Karpas-422 (cell line): ENCODE results near the gene SPINK2. TPM values are rescaled to one million over a fixed set of nuclear protein-coding genes. Genes with fewer than 3 reads are reported as not detected.

Experiments used
- DNase-seq: peaks from one replicate; pipeline ENCODE4 v3.0.0-alpha.2; 2015
- H2AFZ ChIP-seq: fragments of 200-600 bp; sonication (generic); 2 replicates; pipeline ENCODE4 v1.6.1; 2014; ENCODE audit warnings: antibody characterized with exemption, low read length, mixed read lengths
- H3K27ac ChIP-seq: fragments of 200-600 bp; sonication (generic); 2 replicates; pipeline ENCODE4 v1.5.1; 2014; ENCODE audit warnings: mild to moderate bottlenecking, low read length, moderate library complexity
- H3K27me3 ChIP-seq: fragments of 200-600 bp; sonication (generic); 2 replicates; pipeline ENCODE4 v1.6.1; 2014; ENCODE audit warnings: low read length, mixed read lengths
- H3K36me3 ChIP-seq: fragments of 200-600 bp; sonication (generic); 2 replicates; pipeline ENCODE4 v1.6.1; 2014; ENCODE audit warnings: low read length, mixed read lengths; ENCODE audit not compliant: insufficient read depth
- H3K4me1 ChIP-seq: fragments of 200-600 bp; sonication (generic); 2 replicates; pipeline ENCODE4 v1.6.1; 2014; ENCODE audit warnings: mild to moderate bottlenecking, low read length, mixed read lengths
- H3K4me2 ChIP-seq: fragments of 200-600 bp; sonication (generic); 2 replicates; pipeline ENCODE4 v1.6.1; 2014; ENCODE audit warnings: low read length, low read depth, mild to moderate bottlenecking; ENCODE audit not compliant: poor library complexity, severe bottlenecking
- H3K4me3 ChIP-seq: fragments of 200-600 bp; sonication (generic); 2 replicates; pipeline ENCODE4 v1.5.1; 2014; ENCODE audit warnings: mild to moderate bottlenecking, antibody characterized with exemption, low read length, mixed read lengths
- H3K79me2 ChIP-seq: fragments of 200-600 bp; sonication (generic); 2 replicates; pipeline ENCODE4 v1.6.1; 2014; ENCODE audit warnings: mild to moderate bottlenecking, low read length, mixed read lengths
- H3K9ac ChIP-seq: fragments of 200-600 bp; sonication (generic); 2 replicates; pipeline ENCODE4 v1.6.0; 2014; ENCODE audit warnings: low read length
- H3K9me2 ChIP-seq: fragments of 200-600 bp; sonication (generic), shearing (Covaris generic); replicated peaks from 2 replicates; pipeline ENCODE4 v1.6.0; 2014; ENCODE audit warnings: mild to moderate bottlenecking, low read length, moderate library complexity; ENCODE audit not compliant: insufficient read depth
- H3K9me3 ChIP-seq: fragments of 300-700, 200-600 bp; sonication (generic); 2 replicates; pipeline ENCODE4 v1.6.1; 2014; ENCODE audit warnings: low read length, mixed read lengths
- H4K20me1 ChIP-seq: fragments of 200-600 bp; sonication (generic); 2 replicates; pipeline ENCODE4 v1.6.1; 2014; ENCODE audit warnings: mild to moderate bottlenecking, antibody characterized with exemption, low read length, low read depth; ENCODE audit not compliant: insufficient read depth
- total RNA-seq: library from RNA; depleted of rRNA; stranded (reverse); fragments of >200 nt; shearing (Covaris generic); gene quantifications from 2 replicates; pipeline ENCODE4 v1.2.3, GENCODE V29; 2014; ENCODE audit warnings: low replicate concordance; rRNA removed

SPINK2 gene, protein sequence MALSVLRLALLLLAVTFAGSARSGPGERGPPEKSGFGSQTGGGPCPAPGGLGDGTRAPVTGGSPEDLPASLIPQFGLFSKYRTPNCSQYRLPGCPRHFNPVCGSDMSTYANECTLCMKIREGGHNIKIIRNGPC
- total RNA-seq = not detected in 2 replicates

DNA sequence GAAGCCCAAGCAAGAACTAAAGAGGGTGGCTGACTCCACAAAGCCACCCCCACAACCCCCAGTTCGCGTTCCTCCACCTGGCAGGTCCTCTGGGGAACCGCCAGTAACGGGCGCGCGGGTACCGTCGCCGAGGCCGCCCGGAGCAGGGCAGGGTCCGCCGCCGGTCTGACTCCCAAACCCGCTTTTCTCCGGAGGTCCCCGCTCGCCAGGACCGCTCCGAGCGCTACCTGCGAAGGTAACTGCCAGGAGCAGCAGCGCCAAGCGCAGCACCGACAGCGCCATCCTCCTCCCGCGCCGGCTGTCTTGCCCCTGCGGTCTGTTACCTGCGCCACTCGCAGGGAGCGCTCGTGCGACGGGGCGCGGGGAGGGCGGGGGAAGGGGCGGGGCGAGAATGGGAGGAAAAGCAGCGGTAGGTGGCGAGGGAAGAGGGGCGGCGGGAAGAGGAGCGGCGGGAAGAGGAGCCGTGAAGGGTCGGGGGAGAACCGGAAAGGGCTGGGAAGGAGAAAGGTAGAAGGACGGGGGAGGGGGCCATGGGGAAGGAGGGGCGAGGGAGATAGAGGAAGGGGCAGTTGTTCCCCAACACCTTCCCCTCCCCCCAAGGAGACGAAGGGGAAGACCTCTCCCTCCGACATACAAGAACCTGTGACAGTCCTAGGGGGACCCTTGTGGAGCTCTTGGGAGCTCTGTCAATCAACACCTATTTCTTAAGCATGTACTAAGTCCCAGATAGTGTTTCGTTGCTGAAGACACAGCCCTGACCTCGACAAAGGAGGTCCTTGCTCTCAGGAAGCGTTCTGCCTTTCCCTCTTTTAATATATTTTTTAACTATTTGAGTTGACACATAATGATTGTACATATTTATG is at the start of gene SPINK2:
SPINK2 (minus strand) TSS at position 321 of the 863 bp plus-strand sequence; CDS start at position 282, 39 bp downstream.
- peak; percentile 53 for DNase-seq
- Histone ChIP-seq H3K9me2 (no peaks in the 10 kb centered on the region), H3K4me3 (peak within 1 kb of the TSS; percentile 41; the same call in 1 of the 2 replicates), H4K20me1 (no peaks in the 10 kb centered on the region), H3K27ac (no peak within 1 kb of the TSS), H3K4me2 (peak within 1 kb of the TSS; percentile 48), H3K27me3 (no peaks in the 10 kb centered on the region), H3K79me2 (no peaks in the 10 kb centered on the region), H3K9me3 (no peaks in the 10 kb centered on the region), H3K4me1 (peaks cover 3% of the 10 kb centered on the region; the same call in 1 of the 2 replicates), H3K36me3 (no peaks in the 10 kb centered on the region), H2AFZ (no peak within 1 kb of the TSS), H3K9ac (no peak within 1 kb of the TSS)

DNA sequence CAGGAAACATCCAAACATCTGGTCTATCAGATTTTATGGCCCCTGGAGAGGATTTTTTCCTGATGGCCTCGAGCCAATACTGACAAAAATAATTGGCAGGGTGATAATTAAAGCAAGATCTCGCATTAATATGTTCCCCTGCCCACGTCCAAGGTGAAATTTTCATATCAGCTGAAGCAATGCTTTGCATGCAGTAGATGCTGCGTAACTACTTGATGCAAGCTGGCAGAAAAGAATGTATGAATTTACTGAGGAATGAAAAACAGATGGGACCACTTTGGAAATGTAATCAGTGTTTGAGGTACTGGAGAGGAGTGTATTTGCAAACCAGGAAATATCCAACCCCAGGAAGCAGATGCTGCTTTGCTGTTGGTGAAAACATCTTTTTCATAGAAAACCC is 49.4 kb upstream of the SPINK2 start:
- H3K9me2 ChIP-seq = no peaks in the 10 kb centered on the region
- H3K9ac ChIP-seq = no peak overlapping the region
- 0 out of 2 replicates have a peak, but pooled peaks cover 3% of the 10 kb centered on the region for H3K27me3 ChIP-seq
- H4K20me1 ChIP-seq = no peaks in the 10 kb centered on the region
- H3K4me2 ChIP-seq = no peak overlapping the region
- no peak overlapping the region for H2AFZ ChIP-seq
- H3K27ac ChIP-seq = no peak overlapping the region
- no peaks in the 10 kb centered on the region for H3K9me3 ChIP-seq
- H3K36me3 ChIP-seq = no peaks in the 10 kb centered on the region
- DNase-seq = no peak
- H3K79me2 ChIP-seq = no peaks in the 10 kb centered on the region
- peaks cover 3% of the 10 kb centered on the region; the same call in 1 of the 2 replicates for H3K4me1 ChIP-seq
- H3K4me3 ChIP-seq = no peak overlapping the region

DNA sequence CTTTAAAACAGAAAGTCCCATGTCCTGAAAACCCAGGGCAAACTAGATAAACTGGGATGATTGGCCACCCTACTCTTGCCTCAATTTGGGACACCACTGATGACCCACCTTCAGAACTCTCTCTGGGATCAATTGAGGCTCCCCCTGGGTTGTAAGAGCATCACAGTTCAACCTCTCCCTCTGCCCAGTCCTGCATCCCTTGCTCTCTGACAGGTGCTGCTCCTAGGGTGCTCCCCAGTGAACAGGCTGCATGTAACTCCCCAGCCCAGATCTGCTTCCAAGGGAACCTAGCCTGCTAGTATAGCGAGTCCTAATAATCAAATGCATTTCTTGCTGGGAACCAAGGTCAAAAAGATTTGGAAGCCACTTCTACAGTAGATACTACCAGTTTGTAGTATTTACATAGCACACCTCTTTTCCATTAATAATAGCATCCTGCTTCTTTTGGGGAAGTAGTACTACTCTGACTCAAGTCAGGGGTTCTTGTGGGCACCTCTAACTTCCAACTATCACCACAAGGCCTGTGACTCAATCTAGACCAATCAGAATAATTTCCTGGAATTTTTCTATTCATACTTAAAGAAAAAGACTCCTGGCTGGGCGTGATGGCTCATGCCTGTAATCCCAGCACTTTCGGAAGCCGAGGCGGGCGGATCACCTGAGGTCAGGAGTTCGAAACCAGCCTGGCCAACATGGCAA is 42.1 kb upstream of the SPINK2 start:
- no peak overlapping the region for H3K27ac ChIP-seq
- H3K36me3 ChIP-seq = no peaks in the 10 kb centered on the region
- H3K9me2 ChIP-seq = no peaks in the 10 kb centered on the region
- no peak overlapping the region for H3K9ac ChIP-seq
- no peak for DNase-seq
- no peaks in the 10 kb centered on the region for H4K20me1 ChIP-seq
- no peak overlapping the region for H3K4me2 ChIP-seq
- H3K4me3 ChIP-seq = no peak overlapping the region
- no peak overlapping the region for H2AFZ ChIP-seq
- H3K9me3 ChIP-seq = no peaks in the 10 kb centered on the region
- no peaks in the 10 kb centered on the region for H3K4me1 ChIP-seq
- no peaks in the 10 kb centered on the region for H3K27me3 ChIP-seq
- no peaks in the 10 kb centered on the region for H3K79me2 ChIP-seq

DNA sequence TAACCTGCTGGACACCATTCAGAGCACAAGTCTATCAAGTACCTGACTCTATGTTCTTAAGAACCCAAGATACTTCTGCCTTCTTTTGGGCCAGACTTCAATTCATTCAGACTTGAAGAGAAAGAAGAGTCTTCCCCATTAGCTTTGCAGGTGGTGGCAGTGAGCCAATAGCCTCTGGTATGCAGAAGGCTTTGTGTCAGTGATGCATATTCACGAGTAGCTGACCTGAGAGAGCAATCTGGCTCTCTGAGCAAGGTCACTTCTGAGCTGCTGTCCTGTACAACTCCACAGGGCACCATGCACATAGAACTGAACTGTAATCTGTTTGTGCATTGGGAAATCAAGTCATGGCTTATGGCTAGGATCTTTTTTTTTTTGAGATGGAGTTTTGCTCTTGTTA is 39.9 kb upstream of the SPINK2 start:
- Histone ChIP-seq H3K27ac (no peak overlapping the region), H3K4me1 (no peaks in the 10 kb centered on the region), H4K20me1 (no peaks in the 10 kb centered on the region), H3K4me2 (no peak overlapping the region), H3K79me2 (no peaks in the 10 kb centered on the region), H3K4me3 (no peak overlapping the region), H3K9ac (no peak overlapping the region), H3K9me2 (no peaks in the 10 kb centered on the region), H3K36me3 (no peaks in the 10 kb centered on the region), H3K9me3 (no peaks in the 10 kb centered on the region), H2AFZ (no peak overlapping the region), H3K27me3 (no peaks in the 10 kb centered on the region)
- no peak for DNase-seq

DNA sequence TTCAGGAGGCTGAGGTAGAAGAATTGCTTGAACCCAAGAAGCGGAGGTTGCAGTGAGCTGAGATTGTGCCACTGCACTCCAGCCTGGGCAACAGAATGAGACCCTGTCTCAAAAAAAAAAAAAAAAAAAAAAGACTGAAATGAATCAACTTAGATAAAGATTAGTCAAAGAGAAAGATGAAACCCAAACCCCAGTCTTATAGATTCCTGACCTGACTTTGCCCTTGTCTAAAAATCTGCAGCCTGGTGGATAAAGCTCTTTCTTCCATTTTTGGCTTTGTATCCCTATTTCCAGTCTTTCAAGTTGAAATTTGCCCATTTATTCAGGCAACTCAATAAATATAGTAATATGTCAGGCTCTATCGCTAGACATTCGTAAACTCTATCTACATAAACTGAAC is 39.3 kb upstream of the SPINK2 start:
- Histone ChIP-seq H3K27ac (no peak overlapping the region), H2AFZ (no peak overlapping the region), H3K9ac (no peak overlapping the region), H3K4me3 (no peak overlapping the region), H3K9me2 (no peaks in the 10 kb centered on the region), H3K36me3 (no peaks in the 10 kb centered on the region), H4K20me1 (no peaks in the 10 kb centered on the region), H3K79me2 (no peaks in the 10 kb centered on the region), H3K27me3 (no peaks in the 10 kb centered on the region), H3K4me2 (no peak overlapping the region), H3K9me3 (no peaks in the 10 kb centered on the region), H3K4me1 (no peaks in the 10 kb centered on the region)
- no peak for DNase-seq

DNA sequence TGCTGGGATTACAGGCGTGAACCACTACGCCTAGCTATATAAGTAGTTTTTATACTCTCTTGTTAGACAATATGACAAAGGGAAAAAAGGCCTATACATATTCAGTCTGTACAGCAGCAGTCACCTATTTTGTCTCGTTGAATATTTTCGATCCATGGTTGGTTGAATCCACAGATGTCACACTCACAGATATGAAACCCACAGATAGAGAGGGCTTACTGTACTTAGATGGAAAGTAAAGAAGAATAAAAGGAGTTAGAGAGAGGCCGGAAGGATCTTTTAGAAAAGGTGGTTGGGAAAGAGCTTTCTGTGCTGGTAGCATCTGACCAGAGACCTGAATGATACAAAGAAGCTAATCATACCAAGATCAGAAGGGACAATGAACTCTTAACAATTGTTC is 38.3 kb upstream of the SPINK2 start:
- no peaks in the 10 kb centered on the region for H3K79me2 ChIP-seq
- no peaks in the 10 kb centered on the region for H4K20me1 ChIP-seq
- DNase-seq = no peak
- no peak overlapping the region for H2AFZ ChIP-seq
- no peak overlapping the region for H3K4me3 ChIP-seq
- H3K4me2 ChIP-seq = no peak overlapping the region
- H3K36me3 ChIP-seq = no peaks in the 10 kb centered on the region
- H3K27ac ChIP-seq = no peak overlapping the region
- H3K9me3 ChIP-seq = no peaks in the 10 kb centered on the region
- H3K27me3 ChIP-seq = no peaks in the 10 kb centered on the region
- H3K4me1 ChIP-seq = no peaks in the 10 kb centered on the region
- no peak overlapping the region for H3K9ac ChIP-seq
- H3K9me2 ChIP-seq = no peaks in the 10 kb centered on the region

DNA sequence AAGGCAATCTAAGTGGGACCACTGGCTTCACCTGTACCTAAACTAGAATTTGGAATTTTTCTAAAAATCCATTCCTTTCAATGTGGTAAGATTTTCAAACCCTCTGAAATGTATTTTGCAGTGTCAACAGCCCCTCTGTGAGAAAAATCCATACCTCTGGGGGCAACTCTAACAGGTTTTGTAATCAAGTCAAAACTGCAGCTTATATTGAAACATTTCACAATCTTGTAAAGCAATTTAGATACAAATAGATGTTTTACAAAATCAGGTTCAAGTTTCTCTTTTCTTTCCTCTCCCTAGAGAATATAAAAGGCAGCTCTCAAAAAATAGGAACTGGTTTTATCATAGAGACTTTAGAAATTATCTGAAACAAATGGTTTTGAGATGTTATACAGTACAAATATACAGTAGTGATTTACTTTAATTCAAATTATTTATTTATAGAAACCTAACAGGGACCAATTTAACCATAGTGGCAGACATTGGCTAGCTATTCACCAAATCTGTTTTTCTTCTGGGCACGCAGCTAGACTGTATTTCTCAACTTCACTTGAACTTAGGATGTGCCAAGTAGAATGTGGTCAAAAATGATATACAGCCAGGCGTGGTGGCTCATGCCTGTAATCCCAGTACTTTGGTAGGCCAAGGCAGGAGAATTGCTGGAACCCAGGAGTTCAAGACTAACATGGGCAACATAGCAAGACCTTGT is 36.3 kb upstream of the SPINK2 start:
- Histone ChIP-seq H3K9ac (no peak overlapping the region), H2AFZ (no peak overlapping the region), H3K79me2 (no peaks in the 10 kb centered on the region), H3K4me1 (no peaks in the 10 kb centered on the region), H3K36me3 (no peaks in the 10 kb centered on the region), H3K27ac (no peak overlapping the region), H3K9me2 (no peaks in the 10 kb centered on the region), H3K4me2 (no peak overlapping the region), H3K27me3 (no peaks in the 10 kb centered on the region), H4K20me1 (no peaks in the 10 kb centered on the region), H3K9me3 (no peaks in the 10 kb centered on the region), H3K4me3 (no peak overlapping the region)
- no peak for DNase-seq

DNA sequence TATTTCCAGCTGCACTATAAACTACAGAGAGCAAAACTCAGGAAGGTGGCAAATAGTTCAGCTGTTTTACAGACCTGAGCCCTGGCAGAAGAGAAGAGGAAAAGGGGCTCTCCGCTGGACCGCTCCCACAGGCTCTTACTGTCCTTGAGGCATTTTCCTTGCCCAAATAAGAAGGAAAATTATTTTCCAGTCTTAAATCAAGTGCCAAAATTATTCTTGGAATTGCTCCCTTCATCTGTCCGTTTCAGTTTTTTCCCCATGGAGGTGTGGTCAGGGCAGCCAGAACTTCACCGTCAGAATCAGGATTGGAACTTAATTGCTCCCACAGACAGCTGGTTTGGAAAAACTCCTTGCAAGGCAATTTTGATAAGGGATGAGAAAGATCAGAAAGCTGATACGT is 35.2 kb upstream of the SPINK2 start:
- no peaks in the 10 kb centered on the region for H4K20me1 ChIP-seq
- H3K4me3 ChIP-seq = no peak overlapping the region
- no peak overlapping the region for H3K27ac ChIP-seq
- no peaks in the 10 kb centered on the region for H3K36me3 ChIP-seq
- H3K27me3 ChIP-seq = no peaks in the 10 kb centered on the region
- no peak for DNase-seq
- H3K4me1 ChIP-seq = no peaks in the 10 kb centered on the region
- H3K4me2 ChIP-seq = no peak overlapping the region
- H2AFZ ChIP-seq = no peak overlapping the region
- H3K9me2 ChIP-seq = no peaks in the 10 kb centered on the region
- H3K9ac ChIP-seq = no peak overlapping the region
- no peaks in the 10 kb centered on the region for H3K9me3 ChIP-seq
- H3K79me2 ChIP-seq = no peaks in the 10 kb centered on the region
